CD4-positive, alpha-beta T cell treated with Interleukin-1 beta for 1 hour (primary cell): ENCODE results near the gene RSBN1.
"Not testable (repeated sequence)": the region's sequence is repeated elsewhere in the genome, so short reads cannot be mapped to it uniquely, and the experiment has no call there.

Experiments
- DNase-seq, 2 donors: peaks; one replicate each; pipeline ENCODE4 v3.0.0-alpha.2; 2020 to 2022

RSBN1 gene

DNA sequence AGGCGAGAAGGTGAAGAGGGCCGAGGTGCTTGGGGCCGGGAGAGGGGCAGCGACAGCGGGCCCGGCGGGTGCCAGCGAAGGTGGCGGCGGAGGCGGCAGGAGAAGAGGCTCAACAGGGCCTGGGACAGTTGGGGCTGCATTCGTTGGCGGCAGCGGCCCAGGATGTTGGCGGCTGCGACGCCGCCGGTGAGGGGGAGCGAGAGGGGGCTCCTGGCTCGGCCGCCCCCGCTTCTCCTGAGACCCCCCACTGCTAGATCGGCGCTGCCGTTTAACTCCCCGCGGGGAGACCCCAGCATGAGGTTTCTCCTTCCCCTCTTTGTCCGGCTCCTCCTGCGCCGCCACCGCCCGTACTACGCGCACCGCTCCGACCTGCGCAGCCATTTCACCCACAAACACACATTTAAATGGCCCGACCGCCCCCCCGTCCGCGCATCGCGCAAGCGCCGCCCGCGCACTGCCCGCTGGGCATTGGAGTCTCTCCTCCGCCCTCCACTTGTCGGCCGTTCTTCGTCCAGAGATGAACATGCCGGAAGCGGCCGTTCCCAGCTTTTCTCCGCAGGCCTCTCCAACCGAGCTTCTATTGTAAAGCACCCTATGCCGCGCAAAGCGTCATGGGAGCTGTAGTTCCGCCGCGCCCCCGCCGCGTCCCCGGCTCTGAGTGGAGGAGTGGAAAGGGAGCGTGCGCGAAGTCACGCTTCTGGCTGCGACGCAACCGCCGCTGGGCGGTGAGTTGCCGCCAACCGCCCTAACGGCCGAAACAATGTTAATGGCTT is at the start of gene RSBN1:
Gene RSBN1 (minus strand): TSS at position 589 of the 773 bp plus-strand sequence. CDS start 64 bp downstream, at position 525.
- DNase-seq = peak; percentile 99

DNA sequence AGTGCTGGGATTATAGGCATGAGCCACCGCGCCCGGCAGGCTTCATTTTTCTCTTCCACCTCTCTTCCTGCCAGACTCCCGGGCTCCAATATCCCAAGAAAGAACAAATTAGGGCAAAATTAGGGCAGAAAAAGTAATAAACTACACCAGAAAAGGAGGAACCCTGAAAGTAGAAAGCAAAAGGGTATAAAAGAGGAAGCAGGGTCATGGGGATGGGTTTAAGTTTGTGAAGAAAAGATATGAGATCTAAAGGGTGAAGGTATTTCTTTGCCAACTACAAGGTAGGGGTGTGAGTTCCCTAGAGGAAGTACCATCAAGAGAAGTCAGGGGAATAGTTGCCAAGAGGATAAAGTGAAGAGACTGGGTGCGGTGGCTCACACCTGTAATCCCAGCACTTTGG is 49.4 kb upstream of the RSBN1 start:
- no peak for DNase-seq

DNA sequence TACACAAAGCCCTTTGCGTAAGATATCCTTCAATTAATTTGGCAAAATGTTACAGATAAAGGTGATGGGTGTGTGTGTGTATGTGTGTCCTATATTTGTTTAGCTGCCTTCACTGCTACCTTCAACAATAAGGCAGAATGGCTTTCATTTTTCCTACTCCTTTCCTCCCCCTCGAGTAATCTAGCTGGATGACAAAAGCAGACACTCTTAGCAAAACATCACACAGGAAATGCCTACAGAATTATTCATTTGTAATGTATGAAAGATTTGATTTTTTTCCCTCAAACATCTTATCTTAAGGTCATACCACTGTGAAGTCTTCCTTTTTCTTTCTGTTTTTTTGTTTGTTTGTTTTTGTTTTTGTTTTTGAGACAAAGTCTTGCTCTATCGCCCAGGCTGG is 48.6 kb upstream of the RSBN1 start:
- no peak for DNase-seq

DNA sequence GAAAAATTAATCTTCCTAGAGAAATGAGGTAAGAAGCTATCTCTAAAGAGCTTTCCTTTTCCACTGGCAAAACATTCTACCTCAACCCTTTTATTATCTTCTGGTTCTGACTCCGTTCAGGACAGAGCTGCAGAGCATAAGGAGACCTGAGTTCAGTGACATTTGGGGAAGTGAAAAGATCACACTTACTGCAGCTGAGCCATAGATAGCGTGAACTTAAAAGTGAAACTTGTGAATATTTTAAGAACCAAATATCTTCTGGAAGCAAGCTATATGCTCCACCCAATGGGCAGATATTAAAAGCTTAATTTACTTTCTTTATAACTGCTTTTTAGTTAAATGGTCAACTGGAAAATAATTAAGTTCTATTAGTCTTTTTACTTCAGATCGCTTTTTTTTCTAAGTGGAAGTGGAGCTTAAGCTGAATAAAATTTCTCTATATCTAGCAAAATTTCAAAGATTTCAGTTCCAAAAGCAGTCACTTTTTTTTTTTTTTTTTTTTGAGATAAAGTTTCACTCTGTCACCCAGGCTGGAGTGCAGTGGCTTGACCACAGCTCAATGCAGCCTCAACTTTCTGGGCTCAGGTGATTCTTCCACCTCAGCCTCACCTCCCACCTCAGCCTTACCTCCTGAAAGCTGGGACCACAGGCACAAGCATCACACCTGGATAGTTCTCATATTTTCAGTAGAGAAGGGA is 47.4 kb upstream of the RSBN1 start:
- peak in 1 of 2 donors; percentile 23 for DNase-seq

DNA sequence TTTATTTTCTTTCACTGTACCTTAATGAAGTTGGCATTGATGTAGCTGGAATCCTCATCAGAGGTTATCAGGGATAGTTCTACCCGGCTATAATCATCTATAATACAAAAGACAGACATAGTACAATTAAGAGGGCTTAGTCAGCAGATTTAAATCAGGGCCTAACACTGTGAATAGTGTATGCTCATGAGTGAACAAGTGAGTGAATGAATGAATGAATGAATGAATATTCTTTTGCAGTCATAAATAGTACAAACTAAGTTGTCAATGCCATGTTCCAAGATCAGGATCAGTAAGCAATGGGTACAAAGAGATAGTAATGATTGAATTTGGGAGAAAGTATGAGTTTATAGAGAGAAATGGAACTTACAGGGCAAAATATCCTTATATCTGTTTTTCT is 46.7 kb upstream of the RSBN1 start:
- DNase-seq = no peak

DNA sequence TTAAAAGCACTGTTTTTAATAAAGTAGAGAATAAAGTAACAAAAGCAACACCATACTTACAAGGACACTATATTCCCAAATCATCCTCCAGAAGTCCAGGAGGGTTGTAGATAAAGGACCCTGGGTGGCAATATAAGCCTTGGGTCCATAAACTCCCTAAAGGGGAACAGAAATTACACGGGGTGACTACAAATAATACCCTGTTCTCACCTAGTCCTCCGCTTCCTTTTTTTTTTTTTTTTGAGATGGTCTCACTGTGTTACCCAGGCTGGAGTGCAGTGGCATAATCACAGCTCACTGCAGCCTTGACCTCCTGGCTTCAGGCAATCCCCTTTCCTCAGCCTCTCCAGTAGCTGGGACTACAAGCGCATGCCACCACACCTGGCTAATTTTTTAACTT is 46.1 kb upstream of the RSBN1 start:
- no peak for DNase-seq

DNA sequence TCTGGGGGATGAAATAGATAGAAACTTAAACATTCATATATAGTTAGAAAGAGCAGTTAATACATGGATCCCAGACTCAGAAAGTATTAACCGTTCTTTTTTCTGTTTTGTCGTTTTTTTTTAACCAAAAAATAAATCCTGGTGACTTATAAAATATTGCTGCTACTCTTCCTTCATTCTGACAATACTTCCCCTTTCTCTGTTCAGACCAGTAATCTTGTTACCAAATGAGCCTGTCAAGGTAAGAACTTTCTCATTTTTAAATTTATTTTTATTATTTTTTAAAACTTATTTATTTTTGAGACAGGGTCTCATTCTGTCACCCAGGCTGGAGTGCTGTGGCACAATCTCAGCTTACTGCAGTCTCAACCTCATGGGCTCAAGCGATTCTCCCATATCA is 45.5 kb upstream of the RSBN1 start:
- no peak for DNase-seq

DNA sequence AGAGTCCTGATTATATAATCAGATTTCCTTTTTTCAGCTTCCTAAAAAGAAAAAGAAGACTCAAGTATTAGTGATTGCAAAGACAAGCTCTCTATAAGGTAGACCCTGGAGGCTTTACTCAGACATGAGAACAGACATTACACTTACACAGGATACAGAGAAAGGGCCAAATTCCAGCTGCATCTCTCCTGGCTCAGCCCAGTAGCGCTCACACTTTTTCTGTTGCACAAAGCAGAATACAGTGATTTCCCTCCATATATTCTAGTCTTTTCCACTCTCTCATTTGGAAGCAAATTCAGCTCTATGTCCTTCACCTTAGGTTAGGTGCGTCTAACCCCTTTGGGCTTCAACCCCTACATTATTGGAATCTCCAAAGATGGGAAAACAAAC is 44.1 kb upstream of the RSBN1 start:
- DNase-seq = no peak

DNA sequence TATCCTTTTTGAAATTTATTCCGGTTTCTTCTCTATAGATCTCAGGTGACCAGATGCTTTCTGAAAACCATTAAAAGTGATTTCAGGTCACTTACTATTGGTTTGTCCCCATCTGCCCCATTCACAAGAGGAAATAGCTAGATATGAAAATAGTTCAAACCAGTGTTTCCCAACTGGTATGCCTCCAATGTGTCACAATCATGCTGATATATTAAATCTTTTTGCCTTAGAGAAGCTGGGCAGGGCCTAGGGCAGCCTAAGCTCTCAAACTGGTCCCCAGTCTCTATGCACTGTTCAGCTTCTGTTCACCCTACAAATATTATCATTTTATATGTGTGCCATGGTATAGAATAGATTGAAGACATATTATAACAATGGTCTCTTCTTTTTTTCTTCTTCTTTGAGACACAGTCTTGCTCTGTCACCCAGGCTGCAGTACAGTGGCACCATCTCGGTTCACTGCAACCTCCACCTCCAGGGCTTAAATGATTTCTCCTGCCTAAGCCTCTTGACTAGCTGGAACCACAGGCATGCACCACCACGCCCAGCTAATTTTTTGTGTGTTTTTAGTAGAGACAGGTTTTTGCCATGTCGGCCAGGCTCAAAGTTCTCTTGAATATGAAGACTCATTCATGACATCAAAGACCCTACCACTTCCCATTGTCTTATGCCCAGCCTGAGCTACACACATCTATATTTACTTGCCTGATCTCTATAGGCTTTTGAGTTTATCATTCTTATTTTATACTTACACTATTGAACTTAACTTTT is 43.5 kb upstream of the RSBN1 start:
- no peak for DNase-seq

DNA sequence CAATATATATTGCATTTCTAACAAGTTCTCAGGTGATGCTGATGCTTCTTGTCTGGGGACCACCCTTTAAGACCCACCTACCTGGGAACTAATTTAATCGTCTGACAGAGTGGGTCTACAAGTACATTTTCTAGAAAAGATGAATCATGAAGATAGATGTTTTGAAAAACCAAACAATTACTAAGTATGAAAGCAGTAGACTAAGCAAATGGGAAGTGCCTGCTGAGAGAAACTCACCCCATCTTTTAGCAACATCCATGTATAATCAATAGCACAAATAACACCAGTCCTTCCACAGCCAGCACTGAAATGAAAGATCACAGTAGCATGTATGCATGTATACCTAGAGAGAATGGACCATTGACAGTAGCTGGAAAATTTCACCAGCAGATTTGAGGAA is 42.0 kb upstream of the RSBN1 start:
- no peak for DNase-seq

DNA sequence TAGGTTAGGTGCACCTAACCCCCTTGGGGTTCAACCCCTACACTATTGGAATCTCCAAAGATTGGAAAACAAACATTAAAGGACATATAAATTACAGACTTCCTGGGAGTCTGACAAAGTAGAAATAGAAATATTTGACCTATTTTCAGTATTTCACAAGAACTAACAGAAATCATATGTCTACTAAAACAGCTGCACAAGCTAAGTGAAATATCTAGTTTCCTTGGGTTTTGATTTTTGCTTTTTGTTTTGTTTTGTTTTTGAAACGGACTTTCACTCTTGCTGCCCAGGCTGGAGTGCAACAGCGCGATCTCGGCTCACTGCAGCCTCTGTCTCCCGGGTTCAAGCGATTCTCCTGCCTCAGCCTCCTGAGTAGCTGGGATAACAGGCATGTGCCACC is 40.4 kb upstream of the RSBN1 start:
- not testable (repeated sequence) for DNase-seq

DNA sequence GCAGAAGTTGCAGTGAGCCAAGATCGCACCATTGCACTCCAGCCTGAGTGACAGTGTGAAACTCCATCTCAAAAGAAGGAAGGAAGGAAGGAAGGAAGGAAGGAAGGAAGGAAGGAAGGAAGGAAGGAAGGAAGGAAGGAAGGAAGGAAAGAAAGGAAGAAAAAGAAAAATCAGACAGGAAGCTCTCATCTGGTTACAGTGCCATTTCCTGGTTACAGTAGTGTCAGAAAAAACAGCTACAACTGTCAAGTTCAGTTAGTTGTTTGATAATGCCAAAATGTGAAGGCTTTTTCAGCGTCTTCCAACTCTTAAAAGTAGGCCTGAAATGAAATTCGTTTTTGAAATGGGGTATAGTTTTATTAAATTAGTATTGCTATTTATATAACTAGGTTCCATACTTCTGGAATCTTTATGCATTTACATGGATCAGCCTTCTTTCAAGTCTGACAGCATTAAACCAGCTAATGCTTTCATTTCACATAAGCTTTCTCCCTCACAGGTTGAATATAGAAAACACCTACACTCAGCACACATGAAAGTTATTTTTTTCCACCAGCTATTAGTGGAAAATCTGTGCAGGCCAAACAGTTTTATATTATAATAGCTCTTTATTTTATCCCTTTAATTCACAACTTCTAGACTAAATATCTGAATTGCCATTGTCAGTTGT is 38.0 kb upstream of the RSBN1 start:
- no peak for DNase-seq

DNA sequence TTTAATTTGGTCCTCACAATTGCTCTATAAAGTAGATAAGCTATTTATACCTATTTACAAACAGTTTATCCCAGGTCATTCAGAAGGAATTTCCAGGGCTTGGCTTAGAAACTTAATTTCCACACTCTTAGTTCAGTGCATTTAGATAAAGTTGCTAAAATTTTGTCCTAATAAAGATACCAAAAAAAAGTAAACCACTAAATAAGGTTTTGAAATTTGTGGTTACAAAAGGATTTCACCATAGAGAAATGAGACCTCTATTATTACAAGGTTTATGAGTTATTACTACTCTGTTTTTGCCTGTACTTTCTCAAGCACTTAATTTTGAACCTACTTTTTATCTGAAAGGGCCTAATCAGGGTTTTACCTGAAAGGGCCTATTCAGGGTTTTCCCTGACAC is 36.8 kb upstream of the RSBN1 start:
- DNase-seq = no peak

DNA sequence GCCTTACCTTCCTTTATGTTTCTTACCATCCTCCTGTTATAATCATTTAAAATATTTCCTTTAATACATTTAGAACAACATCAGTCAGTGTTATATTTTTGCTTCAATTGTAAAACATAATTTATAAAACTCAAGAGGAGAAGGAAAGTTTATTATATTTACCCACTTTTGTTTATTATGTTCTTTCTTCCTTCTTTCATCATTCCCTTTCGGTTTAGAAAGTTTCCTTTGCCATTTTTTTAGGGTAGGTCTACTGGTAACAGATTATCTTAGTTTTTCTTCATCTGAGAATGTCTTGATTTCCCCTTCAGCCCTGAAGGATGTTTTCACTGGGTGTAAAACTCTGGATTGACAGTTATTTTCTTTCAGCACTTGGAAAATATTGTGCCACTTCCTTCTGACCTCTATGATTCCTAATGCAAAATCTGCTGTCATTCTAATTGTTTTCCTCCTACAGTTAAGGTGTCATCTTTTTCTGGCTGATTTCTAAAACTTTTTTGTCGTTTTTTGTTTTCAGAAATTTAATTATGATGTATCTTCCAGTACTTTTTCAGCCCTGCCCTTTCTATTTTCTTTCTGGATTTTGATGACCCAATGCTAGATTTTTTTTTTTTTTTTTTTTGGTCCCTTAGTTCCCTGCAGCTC is 34.2 kb upstream of the RSBN1 start:
- no peak for DNase-seq

DNA sequence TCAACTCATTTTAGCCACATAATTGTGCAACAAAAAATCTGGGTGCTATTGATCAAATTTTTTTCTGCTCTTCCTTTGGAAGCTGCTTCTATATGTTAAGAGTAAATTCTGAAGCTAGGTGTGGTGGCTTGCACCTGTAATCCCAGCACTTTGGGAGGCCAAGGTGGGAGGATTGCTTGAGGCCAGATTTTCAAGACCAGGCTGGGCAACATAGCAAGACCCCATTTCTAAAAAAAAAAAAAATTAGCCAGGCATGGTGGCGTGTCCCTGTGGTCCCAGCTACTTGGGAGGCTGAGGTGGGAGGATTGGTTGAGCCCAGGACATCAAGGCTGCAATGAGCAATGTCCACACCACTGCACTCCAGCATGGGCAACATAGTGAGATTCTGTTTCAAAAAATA is 24.3 kb upstream of the RSBN1 start:
- DNase-seq = no peak

DNA sequence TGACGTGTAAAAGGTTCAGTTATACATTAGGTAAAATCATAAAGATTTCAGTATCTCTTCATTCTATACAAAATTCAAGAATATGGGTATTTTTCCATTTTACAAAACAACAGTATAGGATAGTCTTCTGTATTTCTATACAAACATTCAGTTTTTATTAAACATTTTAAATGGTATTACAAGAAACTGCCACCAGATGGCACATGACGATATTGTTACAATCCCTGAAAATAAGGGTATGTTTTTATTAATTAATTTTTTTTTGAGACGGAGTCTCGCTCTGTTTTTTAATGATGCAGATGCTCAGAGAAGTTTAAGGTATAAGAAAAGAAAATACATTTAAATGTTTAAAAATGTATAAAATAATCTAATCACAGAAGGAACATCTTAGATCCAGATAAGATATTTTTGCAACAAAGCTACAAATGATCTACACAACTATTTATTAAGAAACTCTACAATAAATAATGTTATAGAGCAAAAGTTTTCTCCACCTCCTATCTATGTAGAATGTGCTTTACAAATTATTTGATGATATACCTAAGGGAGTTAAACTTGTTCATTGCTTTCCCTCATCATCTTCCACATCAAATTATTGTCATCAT is 23.5 kb upstream of the RSBN1 start:
- DNase-seq = peak in 1 of 2 donors; percentile 73

DNA sequence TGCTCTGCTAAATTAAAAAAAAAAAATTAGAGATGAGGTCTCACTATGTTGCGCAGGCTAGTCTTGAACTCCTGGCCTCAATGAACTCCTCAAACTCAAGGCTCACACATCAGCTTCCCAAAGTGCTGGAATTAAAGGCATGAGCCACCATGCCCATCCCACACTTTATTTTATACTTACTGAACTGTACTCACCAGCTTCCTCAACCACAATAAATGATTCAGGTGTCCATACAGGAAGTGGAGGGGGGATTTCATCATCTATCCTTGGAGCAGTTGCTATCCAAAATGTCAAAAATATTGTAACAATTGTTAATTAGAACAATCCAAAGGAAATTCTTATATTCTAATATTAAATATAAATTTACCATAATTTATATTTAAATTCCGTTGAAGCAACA is 22.4 kb upstream of the RSBN1 start:
- DNase-seq = no peak

DNA sequence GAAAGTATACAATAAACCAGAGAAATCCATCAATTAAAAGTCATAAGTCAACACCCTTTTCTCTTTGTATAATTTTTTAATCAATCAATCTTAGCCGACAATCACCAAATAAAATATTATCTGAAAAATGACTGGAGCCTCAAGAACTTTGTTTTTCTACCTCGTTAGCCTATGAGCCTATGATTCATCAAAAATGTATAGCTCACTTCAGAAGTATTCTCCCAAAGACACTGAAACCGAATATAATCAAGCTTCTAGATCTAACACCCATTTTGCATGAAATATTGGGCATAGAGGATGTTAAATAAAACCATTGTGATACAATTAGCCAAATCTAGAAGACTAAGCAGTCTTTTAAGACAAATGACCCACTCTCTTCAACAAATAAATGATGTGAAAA is 17.8 kb upstream of the RSBN1 start:
- no peak for DNase-seq

DNA sequence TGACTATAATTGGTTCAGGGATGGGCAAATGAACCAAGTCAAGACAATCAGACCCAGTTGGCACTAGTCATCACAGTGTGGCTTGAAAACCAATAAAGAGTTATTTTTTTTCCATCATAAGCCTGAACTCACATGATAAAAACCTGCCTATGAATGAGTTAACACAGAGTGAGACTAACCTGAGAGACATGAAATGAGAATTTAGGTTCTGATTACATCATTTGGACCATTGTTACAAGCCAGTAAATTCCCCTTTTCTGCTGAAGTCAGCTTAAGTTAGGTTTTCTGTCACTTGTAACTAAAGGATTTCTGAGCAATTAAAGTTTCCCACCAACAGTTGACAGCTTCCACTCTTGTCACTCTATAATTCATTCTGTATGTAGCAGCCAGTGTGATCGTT is 9.6 kb upstream of the RSBN1 start:
- DNase-seq = no peak

DNA sequence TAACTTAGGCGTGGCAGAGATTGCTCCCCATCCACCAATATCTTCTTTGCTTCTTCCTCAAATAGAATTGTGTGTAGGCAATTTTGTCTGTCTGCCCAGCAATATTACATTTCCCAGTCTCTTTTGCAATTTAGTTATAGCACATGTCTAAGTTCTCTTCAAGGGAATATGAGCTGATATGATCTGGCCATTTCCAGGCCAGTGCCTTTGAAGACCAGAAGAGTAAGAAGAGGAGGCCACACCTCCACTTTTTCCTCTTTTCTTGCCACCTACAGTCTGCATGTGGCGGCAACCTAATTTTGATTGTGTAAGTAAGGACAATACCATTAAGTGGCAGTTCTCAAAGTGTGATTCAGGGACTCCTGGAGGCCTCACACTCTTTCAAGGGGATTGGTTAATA is 6.3 kb upstream of the RSBN1 start:
- DNase-seq = no peak

DNA sequence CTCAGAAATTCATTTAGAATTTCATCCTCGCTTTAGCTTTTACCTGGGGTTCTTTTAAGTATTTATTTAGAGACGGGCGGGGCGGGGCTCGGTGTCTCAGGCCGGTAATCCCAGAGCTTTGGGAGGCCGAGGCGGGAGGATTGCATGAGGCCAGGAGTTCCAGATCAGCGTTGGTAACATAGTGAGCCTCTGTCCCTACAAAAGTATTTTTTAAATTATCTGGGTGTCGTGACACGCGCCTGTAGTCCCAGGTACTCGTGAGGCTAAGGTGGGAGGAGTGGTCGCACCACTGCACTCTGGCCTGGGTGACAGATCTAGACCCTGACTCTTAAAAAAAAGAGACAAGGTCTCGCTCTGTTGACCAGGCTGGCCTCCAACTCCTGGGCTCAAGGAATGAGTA is 942 bp upstream of the RSBN1 start:
- DNase-seq = no peak

DNA sequence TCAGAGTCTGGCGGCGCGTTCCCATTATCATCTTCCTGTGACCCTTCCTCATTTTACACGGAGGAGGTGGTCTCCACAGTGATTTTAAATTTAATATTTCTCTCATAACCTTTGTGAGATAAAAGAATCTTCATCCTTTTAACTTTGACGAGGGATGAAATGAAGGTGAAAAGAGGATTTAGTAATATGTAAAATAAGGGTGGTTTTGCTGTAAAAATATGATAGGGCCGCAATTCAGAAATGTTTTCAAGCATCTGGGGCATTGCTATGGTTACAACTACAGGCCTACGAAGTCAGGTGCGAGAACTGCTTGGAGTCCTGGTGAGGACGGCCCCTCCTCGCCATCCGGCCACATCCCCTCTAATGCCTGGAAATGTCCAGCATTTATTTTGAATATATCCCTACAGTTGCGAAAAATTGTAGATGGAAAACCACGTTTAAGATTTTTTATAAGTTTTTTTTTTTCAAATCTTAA is 422 bp upstream of the RSBN1 start:
- DNase-seq = peak in 1 of 2 donors; percentile 28
